Activated T-helper 9 cell treated with anti-CD3 and anti-CD28 coated beads, Interleukin-2, amount 50 U/mL, for 16 hours (primary cell): ENCODE data around the gene TMEM123.
"Not testable (repeated sequence)": the region's sequence is repeated elsewhere in the genome, so short reads cannot be mapped to it uniquely, and the experiment has no call there.

Experiments
- DNase-seq: peaks from one replicate; pipeline ENCODE4 v3.0.0-alpha.2; 2020; ENCODE audit warnings: low read depth

Gene TMEM123

DNA sequence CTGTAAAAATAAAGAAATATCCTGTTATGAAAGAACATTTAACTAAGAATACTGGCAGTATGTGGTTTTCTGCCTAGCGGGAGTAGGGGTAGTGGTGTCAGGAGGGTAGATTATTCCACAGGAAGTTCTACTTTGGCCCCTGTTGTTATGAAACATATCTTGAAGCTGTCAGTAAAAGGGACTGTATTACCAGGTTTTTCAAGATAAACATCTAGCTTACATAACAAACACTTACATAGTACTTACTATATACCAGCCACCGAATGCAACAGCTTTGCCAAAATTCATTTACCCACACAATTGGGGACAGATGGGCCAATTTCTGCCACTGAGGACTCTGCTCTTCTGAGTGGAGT lies 3.7 kb downstream of the TMEM123 start:
- no peak for DNase-seq

DNA sequence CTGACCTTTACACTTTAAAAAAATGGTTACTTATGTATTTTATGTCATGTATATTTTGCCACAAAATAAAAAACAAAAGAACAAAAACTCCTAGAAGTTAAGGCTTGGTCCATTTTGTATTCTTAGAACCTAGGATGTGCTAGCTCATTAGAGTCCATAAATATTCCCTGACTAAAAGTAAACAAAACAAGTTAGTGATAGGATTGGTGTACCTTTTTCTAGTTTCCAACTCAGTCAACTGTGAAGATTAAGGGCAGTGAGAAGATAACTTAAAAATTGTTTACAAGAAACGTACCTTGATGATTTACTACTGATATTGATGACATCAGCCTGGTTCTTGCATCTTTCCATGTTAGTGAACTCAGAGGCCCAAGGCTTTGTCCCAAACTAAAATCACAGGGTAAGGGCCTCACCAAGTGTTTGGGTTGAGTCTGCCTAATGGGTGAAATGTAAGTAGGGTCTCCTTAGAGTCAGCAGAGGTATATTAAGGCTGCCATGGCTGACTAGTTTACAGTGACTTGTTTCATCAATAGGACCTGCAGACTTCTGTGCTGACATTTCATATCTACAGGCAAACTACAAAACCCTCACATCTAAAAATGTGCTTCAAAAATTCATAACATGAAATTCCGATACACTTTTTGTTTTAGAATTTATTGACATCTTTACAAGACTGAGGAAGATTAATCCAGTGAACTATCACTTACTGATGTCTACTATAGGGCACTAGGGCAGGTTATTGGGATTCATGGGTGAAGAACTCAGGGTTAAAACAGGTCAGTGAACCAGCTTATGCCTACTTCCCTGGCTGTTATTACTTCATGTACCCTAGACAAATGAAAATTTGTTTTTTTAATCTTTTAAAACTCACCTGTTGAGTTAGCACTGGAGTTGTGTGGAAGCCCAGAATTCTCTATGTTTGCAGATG lies 4.4 kb downstream of the TMEM123 start:
- no peak for DNase-seq

DNA sequence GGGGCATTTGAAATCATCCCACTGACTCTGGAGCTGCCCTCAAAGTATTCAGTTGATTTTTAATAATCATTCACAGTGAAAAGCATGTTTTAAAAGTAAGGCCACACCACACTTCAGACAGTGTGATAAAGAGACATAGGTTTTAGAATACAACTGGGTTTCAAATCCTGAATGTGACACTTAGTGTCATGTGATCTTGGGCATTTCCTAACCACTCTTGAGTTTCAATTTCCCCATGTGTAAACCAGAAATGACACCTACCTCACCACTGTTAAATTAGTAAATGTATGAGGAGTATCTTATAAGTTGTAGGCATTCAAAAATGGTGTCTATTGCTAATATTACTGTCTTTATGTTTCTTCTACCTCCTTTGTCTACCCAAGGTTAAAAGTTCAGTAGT lies 5.4 kb downstream of the TMEM123 start:
- DNase-seq: no peak

DNA sequence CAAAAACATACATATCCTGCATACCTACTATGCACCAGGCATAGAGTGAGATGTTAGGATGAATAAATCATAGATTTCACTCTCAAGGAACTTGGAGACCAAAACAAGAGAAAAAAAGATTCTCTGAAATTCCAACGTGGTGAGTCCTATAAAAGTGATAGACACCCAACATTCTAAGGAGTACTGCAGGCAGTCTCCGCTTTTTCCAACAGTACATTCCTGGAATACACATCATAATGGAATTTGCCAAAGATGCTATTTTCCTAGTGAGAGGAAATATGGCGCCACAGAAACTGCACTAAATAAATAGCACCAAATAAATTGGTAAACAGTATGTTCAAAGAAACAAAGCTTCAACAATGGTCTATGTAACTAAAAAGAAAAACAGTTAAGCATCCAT lies 6.0 kb downstream of the TMEM123 start:
- DNase-seq: no peak

DNA sequence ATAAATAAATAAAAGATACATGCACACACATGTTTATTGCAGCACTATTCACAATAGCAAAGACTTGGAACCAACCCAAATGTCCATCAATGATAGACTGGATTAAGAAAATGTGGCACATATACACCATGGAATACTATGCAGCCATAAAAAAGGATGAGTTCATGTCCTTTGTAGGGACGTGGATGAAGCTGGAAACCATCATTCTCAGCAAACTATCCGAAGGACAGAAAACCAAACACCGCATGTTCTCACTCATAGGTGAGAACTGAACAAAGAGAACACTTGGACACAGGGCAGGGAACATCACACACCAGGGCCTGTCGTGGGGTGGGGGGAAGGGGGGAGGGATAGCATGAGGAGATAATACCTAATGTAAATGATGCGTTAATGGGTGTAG lies 7.9 kb downstream of the TMEM123 start:
- DNase-seq: not testable (repeated sequence)

DNA sequence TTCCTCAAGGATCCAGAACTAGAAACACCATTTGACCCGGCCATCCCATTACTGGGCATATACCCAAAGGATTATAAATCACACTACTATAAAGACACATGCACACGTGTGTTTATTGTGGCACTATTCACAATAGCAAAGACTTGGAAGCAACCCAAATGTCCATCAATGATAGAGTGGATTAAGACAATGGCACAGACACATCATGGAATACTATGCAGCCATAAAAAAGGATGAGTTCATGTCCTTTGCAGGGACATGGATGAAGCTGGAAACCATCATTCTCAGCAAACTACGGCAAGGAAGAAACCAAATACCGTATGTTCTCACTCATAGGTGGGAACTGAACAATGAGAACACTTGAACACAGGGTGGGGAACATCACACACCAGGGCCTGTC lies 8.4 kb downstream of the TMEM123 start:
- not testable (repeated sequence) for DNase-seq

DNA sequence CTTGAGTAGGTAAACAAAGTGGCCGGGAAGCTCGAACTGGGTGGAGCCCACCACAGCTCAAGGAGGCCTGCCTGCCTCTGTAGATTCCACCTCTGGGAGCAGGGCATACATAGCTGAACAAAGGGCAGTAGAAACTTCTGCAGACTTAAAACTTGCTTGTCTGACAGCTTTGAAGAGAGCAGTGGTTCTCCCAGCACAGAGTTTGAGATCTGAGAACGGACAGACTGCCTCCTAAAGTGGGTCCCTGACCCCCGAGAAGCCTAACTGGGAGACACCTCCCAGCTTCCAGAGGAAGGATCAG lies 13.6 kb downstream of the TMEM123 start:
- DNase-seq: not testable (repeated sequence)

DNA sequence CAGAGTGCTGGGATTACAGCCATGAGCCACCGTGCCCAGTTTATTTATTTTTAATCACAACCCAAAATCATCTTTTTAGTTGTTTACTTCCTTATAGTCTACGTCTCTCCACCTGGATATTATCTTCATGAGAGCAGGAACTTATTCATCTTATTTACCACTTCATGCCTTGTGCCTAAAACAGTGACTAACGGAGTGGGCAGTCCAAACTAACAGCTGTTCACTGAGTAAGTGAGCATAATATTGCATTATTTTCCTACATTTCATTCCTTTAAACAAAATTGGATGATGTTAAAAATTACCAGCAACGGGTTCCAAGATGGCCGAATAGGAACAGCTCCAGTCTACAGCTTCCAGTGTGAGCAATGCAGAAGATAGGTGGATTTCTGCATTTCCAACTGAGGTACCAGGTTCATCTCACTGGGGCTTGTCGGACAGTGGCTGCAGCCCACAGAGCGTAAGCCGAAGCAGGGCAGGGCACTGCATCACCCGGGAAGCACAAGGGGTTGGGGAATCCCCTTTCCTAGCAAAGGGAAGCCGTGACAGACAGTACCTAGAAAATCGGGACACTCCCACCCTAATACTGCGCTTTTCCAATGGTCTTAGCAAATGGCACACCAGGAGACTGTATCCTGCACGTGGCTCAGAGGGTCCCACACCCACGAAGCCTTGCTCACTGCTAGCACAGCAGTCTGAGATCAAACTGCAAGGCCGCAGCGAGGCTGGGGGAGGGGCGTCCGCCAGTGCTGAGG lies 14.1 kb downstream of the TMEM123 start:
- no peak for DNase-seq

DNA sequence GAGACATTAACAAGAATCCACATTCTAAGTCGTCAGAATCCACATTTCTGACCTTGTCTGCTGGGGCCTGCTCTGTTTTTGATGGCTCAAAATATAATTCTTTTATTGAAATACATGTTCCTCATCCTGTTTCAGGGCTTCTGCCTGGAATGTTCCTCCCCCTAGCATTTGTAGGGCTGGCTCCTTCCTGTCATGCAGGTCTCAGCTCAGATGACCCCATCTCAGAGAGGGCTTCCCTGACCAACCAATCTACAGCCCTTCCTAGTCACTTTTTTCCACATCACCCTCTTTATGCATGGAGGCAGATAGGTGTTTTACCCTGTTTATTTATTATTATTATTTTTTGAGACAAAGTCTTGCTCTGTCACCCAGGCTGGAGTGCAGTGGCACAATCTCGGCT lies 14.8 kb downstream of the TMEM123 start:
- no peak for DNase-seq

DNA sequence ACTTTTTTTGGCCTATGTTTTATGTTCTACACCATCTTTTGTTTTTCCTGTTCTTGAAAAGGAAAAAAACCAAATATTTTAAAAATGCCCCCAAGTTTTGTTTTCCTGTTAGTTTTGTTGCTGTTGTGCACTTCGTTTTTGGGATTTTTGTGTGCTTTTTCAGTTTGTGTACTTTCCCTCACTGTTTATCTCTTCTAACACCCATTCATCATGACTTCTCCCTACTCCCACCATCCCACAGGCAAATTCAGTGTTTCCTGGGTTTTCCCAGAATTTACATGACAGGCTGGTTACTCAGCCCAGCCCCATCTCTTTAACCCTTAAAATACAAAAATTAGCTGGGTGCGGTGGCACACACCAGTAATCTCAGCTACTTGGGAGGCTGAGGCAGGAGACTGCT lies 15.6 kb downstream of the TMEM123 start:
- DNase-seq: no peak

DNA sequence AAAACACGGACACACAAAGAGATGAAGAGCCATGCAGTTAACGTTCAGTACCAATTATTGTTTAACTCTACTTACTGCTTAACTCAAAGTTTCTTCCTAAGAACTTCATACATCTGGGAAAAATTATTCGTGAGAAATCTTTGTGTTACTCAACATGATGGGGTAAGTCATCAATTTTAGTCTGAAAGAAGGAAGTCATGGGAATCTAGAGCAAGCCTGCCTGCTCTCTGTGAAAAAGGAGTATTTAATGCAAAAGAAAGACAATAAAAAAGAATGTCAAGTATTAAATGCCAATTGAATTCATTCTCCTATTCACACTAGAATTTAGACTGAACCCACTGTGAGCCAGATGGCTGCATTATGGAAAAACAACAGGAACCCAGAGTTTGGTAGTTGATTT lies 16.0 kb downstream of the TMEM123 start:
- DNase-seq: no peak

DNA sequence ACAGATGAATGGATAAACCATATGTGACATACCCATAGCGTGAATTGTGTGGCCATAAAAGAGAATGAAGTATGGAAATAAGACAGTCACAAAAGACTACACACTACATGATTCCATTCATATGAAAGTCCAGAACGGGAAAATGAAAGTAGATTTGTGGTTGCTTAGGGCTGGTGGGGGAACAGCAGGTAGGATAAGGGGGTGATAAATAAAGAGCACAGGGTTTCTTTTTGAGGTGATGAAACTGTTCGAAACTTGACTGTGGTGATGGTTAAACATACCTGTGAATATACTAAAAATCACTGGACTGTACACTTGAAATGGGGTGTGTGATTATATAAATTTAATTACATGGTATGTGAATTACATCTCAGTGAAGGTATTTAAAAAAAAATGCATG lies 16.9 kb downstream of the TMEM123 start:
- DNase-seq: no peak

DNA sequence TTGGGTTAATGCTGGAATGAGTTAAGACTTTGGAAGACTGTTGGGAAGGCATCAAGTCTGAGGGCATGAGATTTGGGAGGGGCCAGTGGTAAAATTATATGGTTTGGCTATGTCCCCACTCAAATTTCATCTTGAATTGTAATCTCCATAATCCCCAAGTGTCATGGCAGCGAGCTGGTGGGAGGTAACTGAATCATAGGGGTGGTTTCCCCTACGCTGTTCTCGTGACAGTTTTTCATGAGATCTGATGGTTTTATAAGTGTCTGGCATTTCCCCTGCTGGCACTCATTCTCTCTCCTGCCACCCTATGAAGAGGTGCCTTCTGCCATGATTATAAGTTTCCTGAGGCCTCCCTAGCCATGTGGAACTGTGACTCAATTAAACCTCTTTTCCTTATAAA lies 19.0 kb downstream of the TMEM123 start:
- DNase-seq: not testable (repeated sequence)

DNA sequence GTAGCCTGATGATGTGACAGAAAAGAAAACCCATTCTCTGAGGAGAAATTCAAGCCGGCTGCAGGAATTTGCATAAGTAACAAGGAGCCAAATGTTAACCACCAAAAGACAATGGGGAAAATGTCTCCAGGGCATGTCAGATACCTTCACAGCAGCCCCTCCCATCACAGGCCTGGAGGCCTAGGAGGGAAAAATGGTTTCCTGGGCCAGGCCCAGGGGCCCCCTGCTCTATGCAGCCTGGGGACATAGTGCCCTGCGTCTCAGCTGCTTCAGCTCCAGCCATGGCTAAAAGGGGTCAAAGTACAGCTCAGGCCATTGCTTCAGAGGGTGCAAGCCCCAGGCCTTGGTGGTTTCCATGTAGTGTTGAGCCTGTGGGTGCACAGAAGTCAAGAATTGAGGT lies 20.0 kb downstream of the TMEM123 start:
- DNase-seq: not testable (repeated sequence)

DNA sequence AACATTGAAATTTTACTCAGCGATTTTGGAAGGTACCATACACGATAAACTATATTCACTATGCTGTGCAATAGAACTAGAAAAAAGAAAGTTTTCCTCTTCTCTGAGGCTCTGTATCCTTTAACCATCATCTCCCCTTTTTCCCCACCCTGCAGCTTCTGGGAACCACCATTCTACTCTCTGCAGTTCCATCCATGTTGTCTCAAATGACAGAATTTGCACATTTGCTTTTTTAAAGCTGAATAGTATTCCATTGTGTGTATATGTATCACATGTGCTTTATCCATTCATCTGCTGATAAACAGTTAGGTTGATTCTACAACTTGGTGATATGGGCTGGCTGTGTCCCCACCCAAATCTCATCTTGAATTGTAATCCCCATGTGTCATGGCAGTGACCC lies 21.2 kb downstream of the TMEM123 start:
- DNase-seq: no peak

DNA sequence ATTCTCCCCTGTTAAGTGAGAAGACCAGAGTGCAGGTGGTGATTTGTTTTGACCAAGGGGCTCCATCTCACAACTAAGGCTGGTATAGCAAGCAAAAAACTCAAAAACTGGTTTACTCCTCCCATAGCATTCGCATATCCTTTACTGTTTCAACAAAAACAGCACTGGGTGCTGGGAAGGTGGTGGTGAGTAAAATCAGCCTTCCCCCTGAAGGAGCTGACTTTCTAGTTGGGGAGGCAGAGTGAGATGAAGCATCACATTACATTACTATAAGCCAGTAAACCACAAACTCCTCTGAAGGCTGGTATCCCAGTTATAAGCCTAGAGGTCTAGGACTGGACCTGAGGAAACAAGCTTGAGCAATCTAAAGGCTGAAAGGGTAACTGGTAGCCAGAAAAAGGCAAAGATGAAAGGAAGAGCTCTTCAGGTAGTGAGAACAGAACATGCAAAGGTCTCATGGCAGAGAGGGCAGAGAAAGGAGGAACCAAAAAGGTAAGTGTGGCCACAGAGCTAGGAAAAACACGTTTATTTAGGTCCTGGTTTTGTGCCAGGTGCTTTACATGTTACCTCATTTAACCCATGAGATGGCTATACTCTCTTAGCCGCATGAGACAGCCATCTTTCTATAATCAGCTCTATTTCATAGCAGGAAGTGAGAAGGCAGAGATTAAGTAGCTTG lies 22.3 kb downstream of the TMEM123 start:
- no peak for DNase-seq

DNA sequence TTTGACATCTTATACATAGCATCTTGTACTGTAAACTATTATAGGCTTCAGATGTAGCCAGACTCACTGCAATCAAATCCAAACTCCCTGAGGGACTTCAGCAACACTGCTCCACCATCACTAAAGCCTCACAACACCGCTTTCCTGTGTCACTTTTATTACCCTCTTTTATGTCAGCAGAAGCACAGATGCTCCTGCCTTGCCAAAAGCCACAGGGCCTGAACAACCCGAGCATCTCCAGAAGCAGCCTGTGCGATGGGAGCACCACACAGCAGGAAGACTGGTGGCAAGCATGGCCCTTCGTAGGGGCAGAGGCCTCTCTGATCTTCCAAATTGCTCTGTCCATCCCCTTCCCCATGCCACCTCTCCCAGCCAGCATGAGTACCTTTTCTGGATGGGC lies 22.9 kb downstream of the TMEM123 start:
- no peak for DNase-seq

DNA sequence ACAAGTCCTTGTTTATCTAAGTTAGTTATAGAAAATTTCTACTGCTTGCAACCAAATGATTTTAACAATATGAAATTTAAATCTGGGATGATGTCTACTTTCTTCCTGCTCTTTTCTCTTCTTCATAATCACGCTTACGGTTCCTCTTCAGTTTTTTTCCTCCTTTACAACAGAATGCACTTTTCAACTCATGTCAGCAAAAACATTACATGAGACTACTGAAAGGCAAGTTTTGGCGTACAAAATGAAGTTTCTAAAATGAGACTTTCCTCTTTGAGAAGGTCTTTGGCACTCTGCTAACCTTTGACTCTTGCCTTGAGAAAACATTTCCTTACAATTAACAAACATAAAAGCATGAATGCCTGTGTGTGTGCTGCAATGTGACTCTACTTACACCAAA lies 23.3 kb downstream of the TMEM123 start:
- no peak for DNase-seq

DNA sequence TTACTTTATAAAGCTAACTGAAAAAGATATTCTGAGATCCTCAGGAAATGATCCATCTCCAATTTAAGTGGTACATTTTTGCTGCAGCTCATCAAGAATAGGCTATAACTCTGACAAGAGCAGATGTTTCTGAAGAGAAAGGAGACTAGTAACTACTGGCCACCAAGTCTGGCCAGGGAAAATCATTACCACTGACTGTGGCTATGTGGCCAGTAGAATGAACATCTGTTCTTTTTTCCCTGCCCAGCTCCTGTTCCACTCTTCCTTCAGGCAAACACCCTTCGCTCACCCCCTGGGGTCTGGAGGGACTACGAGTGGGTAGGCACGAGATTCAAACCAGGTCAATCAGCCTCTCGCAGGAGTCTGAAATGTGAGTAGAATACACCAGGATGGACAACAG lies 23.9 kb downstream of the TMEM123 start:
- DNase-seq: no peak

DNA sequence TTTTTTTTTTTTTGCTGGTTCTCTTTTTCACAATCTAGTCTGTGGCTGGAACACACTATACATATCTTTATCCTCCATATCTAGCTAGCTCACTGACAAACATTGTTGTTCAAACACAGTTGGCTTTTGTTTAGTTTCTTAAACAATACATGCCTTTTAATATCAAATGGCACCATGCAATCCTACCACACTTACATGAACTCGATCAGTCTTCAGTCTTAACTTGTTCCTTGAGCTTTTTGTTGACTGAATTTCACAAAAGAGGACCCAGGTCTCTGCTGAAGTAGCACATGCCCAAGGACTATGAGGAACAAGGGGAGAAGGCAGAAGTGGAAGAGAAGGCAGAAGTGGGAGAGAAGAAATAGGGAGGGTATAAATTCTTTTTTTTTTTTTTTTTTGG lies 25.5 kb downstream of the TMEM123 start:
- no peak for DNase-seq

DNA sequence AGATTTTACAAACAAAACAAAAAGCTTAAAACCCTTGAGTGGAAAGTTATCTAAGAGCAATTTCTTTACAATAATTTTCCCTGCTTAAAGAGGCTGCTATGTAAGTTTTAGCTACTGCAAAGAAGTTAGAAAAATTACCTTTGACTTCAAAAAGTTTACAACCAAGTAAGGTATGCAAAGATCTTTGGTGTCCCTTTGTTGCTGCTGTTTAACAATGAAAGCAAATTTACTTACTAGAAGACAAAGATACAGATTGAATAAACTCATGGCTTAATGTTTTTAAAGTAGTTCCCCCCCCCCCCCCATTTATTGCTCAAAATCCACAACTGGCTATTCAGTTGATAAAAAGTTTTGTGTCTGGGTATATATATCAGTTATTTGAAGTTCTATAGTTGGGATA lies 26.0 kb downstream of the TMEM123 start:
- no peak for DNase-seq

DNA sequence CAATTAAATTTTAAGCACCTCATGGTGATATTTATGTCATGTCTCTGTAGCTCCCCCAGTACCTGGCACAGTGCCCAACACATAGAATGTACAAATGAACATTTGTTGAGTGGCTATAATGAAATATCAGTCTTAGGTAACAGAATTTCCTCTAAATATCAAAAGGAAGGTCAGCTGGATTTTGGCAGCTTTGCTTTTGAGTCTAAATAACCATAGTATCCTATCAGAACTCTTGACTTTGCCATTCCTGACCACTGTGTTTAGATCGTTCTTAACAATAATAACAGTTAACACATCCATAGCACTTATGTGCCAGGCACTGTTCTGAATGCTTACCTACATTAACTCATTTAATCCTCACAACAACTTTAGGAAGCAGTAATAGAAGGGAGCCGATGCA lies 26.6 kb downstream of the TMEM123 start:
- no peak for DNase-seq

DNA sequence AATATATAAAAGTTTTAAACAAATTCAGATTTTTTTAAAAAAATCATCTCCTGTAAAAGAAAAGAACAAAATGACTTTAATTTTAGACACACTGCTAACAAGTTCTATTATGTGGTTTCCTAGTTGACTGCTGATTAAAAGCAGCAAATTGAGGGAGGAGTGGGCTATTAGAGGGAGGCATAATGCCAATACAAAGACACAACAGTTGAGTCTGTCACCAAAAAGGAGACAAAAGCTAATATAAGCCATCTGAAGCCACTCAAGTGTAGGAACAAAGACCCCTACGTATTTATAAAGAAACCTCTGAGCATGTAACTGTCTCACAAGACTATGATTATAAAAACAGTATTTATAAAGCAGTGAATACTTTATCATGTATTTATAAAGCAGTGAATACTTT lies 28.6 kb downstream of the TMEM123 start:
- no peak for DNase-seq
